Caco-2 (cell line): ENCODE measurements around the gene SPOCK1. TPM values are rescaled to one million over a fixed set of nuclear protein-coding genes. Genes with fewer than 3 reads are reported as not detected.

Experiments used
- BruUV-seq: library from RNA; stranded (reverse); fragments of 400-500 nt; replicated peaks from 2 replicates; lab custom pipeline; 2021; lab: Mats Ljungman, UMichigan
- CTCF ChIA-PET: fragments of 300-600 bp; sonication (Branson Sonifier 250); formaldehyde crosslinking; loops from one replicate; lab custom pipeline; 2022; ENCODE audit warnings: antibody characterized with exemption; lab: Charles Lee
- POLR2A ChIA-PET: fragments of 300-600 bp; sonication (Branson Sonifier 250); formaldehyde crosslinking; loops from one replicate; lab custom pipeline; 2022; ENCODE audit warnings: antibody characterized with exemption; lab: Charles Lee
- DNase-seq, 2 experiments: peaks; one replicate each; pipeline versions ENCODE4 v3.0.0 to v3.0.0-alpha.2; 2020 to 2022
- H3K27me3 ChIP-seq: replicated peaks from 2 replicates; pipeline ENCODE4 v1.6.0; 2011; ENCODE audit warnings: low read length; ENCODE audit not compliant: control insufficient read depth, insufficient read depth
- H3K36me3 ChIP-seq: 2 replicates; pipeline ENCODE4 v1.5.1; 2011; ENCODE audit warnings: low read length; ENCODE audit not compliant: control insufficient read depth, insufficient read depth
- H3K4me1 ChIP-seq: fragments of 250-450 bp; sonication (Bioruptor Pico); 2 replicates; pipeline ENCODE4 v1.5.1; 2020; ENCODE audit warnings: mild to moderate bottlenecking
- H3K4me3 ChIP-seq: 2 replicates; pipeline ENCODE4 v1.5.1; 2011; ENCODE audit warnings: low read depth, mild to moderate bottlenecking, control low read depth, low read length
- H3K9me3 ChIP-seq: fragments of 250-450 bp; sonication (Bioruptor Pico); 2 replicates; pipeline ENCODE4 v1.5.1; 2020; ENCODE audit warnings: mild to moderate bottlenecking, moderate library complexity
- H3K27ac Mint-ChIP-seq: one replicate; pipeline ENCODE4 v1.8.0; 2022; ENCODE audit warnings: mixed read lengths; ENCODE audit not compliant: unreplicated experiment
- H3K27me3 Mint-ChIP-seq: one replicate; pipeline ENCODE4 v1.8.0; 2022; ENCODE audit warnings: mixed read lengths; ENCODE audit not compliant: insufficient read depth, unreplicated experiment
- H3K36me3 Mint-ChIP-seq: one replicate; pipeline ENCODE4 v1.8.0; 2022; ENCODE audit warnings: mild to moderate bottlenecking, mixed read lengths; ENCODE audit not compliant: insufficient read depth, unreplicated experiment
- H3K4me1 Mint-ChIP-seq: one replicate; pipeline ENCODE4 v1.8.0; 2022; ENCODE audit warnings: low read depth, mixed read lengths; ENCODE audit not compliant: unreplicated experiment
- H3K4me3 Mint-ChIP-seq: one replicate; pipeline ENCODE4 v1.8.0; 2022; ENCODE audit warnings: mild to moderate bottlenecking, moderate library complexity, mixed read lengths; ENCODE audit not compliant: unreplicated experiment
- H3K9me3 Mint-ChIP-seq: one replicate; pipeline ENCODE4 v1.8.0; 2022; ENCODE audit warnings: mixed read lengths; ENCODE audit not compliant: unreplicated experiment
- CTCF ChIP-seq, 2 experiments: fragments of 200-600 bp in 1 of 2; IDR thresholded peaks; 1 replicate in 1 of 2; 2 replicates in 1 of 2; pipeline versions ENCODE4 v1.5.1 to v1.8.0; 2011 to 2022; ENCODE audit warnings: antibody characterized with exemption in 1 of 2, control low read depth in 1 of 2, inconsistent platforms in 1 of 2, low read depth in 1 of 2, low read length in 1 of 2, mild to moderate bottlenecking in 1 of 2, moderate library complexity in 1 of 2; ENCODE audit not compliant: insufficient read depth in 1 of 2, severe bottlenecking in 1 of 2, unreplicated experiment in 1 of 2
- intact Hi-C: fragments of 100-400 bp; cut with micrococcal nuclease; formaldehyde crosslinking; loops from one replicate; pipeline ENCODE4 v1.10.0; 2022; ENCODE audit not compliant: unreplicated experiment
- total RNA-seq: library from RNA; stranded (reverse); gene quantifications from 2 replicates; pipeline ENCODE4 v1.2.3, GENCODE V29; 2022

SPOCK1 gene
- total RNA-seq, 1 experiment from 2014 or later: not detected

GRCh38 chr5:137136991-137137632 is 362.0 kb downstream of the SPOCK1 start:
- BruUV-seq: no TSS peak
- intact Hi-C loops: no loop called here
- Histone ChIP-seq H3K9me3 (no peaks in the 10 kb centered on the region), H3K4me3 (no peak overlapping the region), H3K27me3 (peaks cover 2% of the 10 kb centered on the region; the same call in 1 of the 2 replicates), H3K36me3 (no peaks in the 10 kb centered on the region), H3K4me1 (no peaks in the 10 kb centered on the region)
- Mint-ChIP-seq H3K27me3 (peaks cover 13% of the 10 kb centered on the region), H3K4me3 (no peak overlapping the region), H3K27ac (no peak overlapping the region), H3K36me3 (no peaks in the 10 kb centered on the region), H3K9me3 (no peaks in the 10 kb centered on the region), H3K4me1 (no peaks in the 10 kb centered on the region)
- POLR2A ChIA-PET: no interaction called here
- no peak for DNase-seq
- CTCF ChIA-PET: no interaction called here
- TF ChIP-seq CTCF (IDR thresholded peaks at IDR 0.05; ENCODE audit: insufficient read depth in 1 of 2, low read depth in 1 of 2, low read length in 1 of 2, severe bottlenecking in 1 of 2, unreplicated experiment in 1 of 2): no peak

- Mint-ChIP-seq H3K4me1 (no peaks in the 10 kb centered on the region), H3K27me3 (peaks cover 23% of the 10 kb centered on the region), H3K36me3 (no peaks in the 10 kb centered on the region), H3K27ac (no peak overlapping the region), H3K4me3 (no peak overlapping the region), H3K9me3 (no peaks in the 10 kb centered on the region)
- DNase-seq: no peak
- Histone ChIP-seq H3K9me3 (no peaks in the 10 kb centered on the region), H3K27me3 (no peaks in the 10 kb centered on the region; the same call in 1 of the 2 replicates), H3K36me3 (no peaks in the 10 kb centered on the region), H3K4me3 (no peak overlapping the region), H3K4me1 (no peaks in the 10 kb centered on the region)
- ChIA-PET CTCF (no interaction called here), POLR2A (no interaction called here)
- BruUV-seq: no TSS peak
- intact Hi-C loops: no loop called here
- no peak for TF ChIP-seq CTCF (IDR thresholded peaks at IDR 0.05; ENCODE audit: insufficient read depth in 1 of 2, low read depth in 1 of 2, low read length in 1 of 2, severe bottlenecking in 1 of 2, unreplicated experiment in 1 of 2)
Measured at GRCh38 chr5:137134920-137135532, 364.1 kb downstream of the SPOCK1 start.

- CTCF ChIA-PET: no interaction called here
- DNase-seq: no peak
- Mint-ChIP-seq H3K4me3 (no peak overlapping the region), H3K36me3 (no peaks in the 10 kb centered on the region), H3K4me1 (no peaks in the 10 kb centered on the region), H3K27me3 (peaks cover 19% of the 10 kb centered on the region), H3K9me3 (no peaks in the 10 kb centered on the region), H3K27ac (no peak overlapping the region)
- H3K9me3 ChIP-seq: no peaks in the 10 kb centered on the region
- no peaks in the 10 kb centered on the region for H3K4me1 ChIP-seq
- TF ChIP-seq CTCF (IDR thresholded peaks at IDR 0.05; ENCODE audit: insufficient read depth in 1 of 2, low read depth in 1 of 2, low read length in 1 of 2, severe bottlenecking in 1 of 2, unreplicated experiment in 1 of 2): no peak
- intact Hi-C loops: no loop called here
- no peaks in the 10 kb centered on the region for H3K36me3 ChIP-seq
- H3K4me3 ChIP-seq: no peak overlapping the region
- BruUV-seq: no TSS peak
- POLR2A ChIA-PET: no interaction called here
- H3K27me3 ChIP-seq: no peaks in the 10 kb centered on the region
Measured at GRCh38 chr5:137129886-137130680, 369.0 kb downstream of the SPOCK1 start.
